Measurements from ENCODE around the gene CHST11.

DNA sequence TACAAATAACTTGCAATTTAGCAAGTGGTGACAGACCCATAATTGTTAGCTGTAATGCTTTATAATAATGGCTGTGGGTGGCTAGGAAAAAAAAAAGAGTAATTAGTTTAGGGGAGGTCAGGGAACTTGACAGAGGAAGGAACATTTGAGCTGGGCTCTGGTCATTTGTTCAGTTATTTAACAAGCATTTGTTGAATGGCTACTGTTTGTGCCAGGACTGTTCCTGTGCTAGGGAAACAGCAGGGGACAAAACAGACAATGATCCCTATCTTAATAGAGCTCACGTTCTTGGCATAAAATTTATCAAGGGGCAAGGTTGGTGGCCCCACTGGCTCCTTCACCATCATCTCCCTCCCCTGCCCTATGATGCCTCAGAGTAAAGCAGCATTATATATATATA lies 18.5 kb downstream of the CHST11 start:
- TF ChIP-seq CTCF (IDR thresholded peaks at IDR 0.05; ENCODE audit: low read depth, low read length, poor library complexity, severe bottlenecking) (no peak), EZH2phosphoT487 (IDR thresholded peaks at IDR 0.05; ENCODE audit: borderline replicate concordance, low read length) (no peak)

Measured in DOHH2 (cell line).